ENCODE data around the gene SRCAP.

The SRCAP gene

DNA sequence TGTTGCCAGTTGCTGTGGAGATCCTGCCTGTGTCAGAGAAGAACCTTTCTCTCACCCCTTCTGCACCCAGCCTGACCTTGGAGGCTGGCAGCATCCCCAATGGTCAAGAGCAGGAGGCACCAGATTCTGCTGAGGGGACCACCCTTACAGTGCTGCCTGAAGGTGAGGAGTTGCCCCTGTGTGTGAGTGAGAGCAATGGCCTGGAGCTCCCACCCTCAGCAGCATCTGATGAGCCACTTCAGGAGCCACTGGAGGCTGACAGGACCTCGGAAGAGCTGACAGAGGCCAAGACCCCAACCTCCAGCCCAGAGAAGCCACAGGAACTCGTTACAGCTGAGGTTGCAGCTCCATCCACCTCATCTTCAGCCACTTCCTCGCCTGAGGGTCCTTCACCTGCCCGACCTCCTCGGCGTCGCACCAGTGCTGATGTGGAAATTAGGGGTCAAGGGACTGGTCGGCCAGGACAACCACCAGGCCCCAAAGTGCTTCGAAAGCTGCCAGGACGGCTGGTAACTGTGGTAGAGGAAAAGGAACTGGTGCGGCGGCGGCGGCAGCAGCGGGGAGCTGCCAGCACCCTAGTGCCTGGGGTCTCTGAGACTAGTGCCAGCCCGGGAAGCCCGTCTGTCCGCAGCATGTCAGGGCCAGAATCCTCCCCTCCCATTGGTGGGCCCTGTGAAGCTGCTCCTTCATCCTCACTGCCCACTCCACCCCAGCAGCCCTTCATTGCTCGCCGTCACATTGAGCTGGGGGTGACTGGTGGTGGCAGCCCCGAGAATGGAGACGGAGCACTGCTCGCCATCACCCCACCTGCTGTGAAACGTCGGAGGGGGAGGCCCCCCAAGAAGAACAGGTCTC is 39.0 kb downstream of the SRCAP start:
- DNase-seq, result no peak

GRCh38 chr16:30738984-30739951 is 40.3 kb downstream of the SRCAP start:
- no peak for DNase-seq

GRCh38 chr16:30740364-30741251 is 41.6 kb downstream of the SRCAP start:
- no peak for DNase-seq

- DNase-seq, result no peak
These were observed 42.5 kb downstream of the SRCAP start for GRCh38 chr16:30741461-30741914.

DNA sequence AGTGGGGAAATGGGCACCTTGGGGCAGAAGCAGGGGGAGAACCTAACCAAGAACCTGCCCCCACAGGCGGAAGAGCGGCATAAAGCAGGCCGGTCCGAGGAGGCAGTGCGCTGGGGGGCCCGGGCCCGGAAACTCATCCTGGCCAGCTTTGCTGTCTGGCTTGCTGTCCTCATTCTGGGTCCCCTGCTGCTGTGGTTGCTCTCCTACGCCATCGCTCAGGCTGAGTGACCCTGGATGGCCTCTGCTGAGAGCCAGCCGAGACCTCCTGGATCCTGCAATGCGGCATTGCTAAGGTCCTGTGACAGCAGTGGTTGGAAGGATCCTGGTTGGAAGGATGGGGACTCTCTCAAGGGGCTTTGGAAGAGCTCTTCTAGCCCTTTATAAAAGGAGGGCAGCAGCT is 44.7 kb downstream of the SRCAP start:
- DNase-seq, result no peak

DNA sequence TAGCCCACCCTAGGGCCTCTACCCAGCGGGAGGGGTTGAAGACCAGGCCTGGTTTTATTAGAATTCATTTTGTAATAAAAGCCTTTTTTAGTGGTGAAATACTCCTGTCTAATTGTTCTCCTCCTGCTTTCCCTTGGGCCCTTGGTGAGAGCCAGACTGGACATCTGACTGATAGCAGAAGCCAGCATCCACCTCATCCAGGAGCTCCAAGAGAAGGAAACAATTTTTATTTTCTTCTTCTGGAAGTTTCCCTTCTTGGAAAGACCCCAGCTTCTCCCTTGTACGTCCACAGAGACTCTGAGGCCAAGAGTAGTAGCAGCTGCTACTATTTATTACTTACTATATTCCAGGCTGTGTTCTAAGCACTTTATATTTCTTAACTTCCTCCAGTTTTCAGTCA is 45.2 kb downstream of the SRCAP start:
- no peak for DNase-seq

- no peak for DNase-seq
These were observed 46.1 kb downstream of the SRCAP start for GRCh38 chr16:30745082-30745481.

- DNase-seq, result no peak
These were observed 47.7 kb downstream of the SRCAP start for GRCh38 chr16:30746638-30747175.

- no peak for DNase-seq
These were observed 48.4 kb downstream of the SRCAP start for GRCh38 chr16:30747331-30747730.

DNA sequence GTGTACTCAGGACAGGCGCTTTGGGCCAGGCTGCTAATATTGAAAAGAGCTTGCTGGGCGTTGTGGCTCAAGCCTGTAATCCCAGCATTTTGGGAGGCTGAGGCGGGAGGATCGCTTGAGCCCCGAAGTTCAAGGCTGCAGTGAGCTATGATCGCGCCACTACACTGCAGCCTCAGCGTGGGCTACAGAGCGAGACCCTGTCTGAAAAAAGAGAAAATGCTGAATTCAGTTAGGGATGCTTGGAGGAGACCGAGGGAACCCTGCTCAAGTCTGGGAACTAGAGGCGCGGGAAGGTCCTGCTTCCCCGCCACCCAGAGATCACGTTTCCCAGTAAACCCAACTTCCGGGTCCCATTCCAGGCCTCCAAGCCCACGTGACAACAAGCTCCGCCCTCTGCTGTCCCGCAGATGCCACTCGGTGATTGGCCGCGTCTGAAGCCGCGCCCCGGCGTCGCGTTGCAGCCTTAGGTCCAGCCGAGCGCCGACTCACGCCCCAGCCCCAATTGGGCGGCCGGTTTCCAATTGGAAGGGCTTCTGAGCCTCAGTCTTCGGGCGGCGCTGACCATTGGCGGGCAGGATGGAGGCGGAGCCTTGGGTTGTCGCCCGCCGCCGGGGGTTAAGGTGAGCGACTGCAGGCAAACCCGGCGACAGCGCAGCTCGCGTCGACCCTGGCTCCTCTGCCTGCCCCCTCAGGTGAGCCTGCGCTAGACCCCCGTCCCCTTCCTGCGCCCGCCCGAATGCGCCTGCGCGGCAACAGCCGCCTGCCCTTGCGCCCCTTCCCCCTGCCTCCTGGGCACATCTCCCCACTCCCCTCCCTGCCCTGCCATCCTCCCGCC is 49.0 kb downstream of the SRCAP start, which contains the start of gene PHKG2:
TSS of gene PHKG2 (plus strand) at position 627 of the 835 bp plus-strand sequence. CDS start 396 bp downstream, outside the sequence.
- DNase-seq, result peak; percentile 99

DNA sequence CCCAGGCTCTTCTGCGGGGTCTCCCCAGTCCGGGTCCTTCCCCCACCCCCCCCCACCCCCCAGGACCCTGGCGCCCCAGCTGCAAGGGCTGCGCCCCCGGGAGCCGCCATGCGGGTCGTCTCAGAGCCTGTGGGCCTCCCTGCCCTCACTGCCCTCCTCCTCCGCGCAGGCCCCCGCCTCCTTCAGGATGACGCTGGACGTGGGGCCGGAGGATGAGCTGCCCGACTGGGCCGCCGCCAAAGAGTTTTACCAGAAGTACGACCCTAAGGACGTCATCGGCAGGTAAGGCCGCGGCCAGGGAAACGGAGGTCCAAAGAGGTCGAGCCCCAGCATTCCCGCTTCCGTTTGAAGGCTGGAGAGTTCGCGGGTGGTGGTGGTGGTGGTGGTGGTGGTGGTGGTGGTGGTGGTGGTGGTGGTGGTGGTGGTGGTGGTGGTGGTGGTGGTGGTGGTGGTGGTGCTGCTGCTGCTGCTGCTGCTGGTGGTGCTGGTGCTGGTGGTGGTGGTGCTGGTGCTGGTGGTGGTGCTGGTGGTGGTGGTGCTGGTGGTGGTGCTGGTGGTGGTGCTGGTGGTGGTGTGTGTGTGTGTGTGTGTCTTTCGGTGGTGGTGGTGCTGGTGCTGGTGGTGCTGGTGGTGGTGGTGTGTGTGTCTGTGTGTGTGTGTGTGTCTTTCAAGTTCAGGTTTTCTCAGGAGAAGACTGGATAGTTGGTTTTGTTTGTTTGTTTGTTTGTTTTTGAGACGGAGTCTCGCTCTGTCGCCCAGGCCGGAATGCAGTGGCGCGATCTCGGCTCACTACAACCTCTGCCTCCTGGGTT is 49.9 kb downstream of the SRCAP start:
- DNase-seq, result no peak

GRCh38 chr16:30750201-30750600 is 51.2 kb downstream of the SRCAP start:
- DNase-seq, result no peak

DNA sequence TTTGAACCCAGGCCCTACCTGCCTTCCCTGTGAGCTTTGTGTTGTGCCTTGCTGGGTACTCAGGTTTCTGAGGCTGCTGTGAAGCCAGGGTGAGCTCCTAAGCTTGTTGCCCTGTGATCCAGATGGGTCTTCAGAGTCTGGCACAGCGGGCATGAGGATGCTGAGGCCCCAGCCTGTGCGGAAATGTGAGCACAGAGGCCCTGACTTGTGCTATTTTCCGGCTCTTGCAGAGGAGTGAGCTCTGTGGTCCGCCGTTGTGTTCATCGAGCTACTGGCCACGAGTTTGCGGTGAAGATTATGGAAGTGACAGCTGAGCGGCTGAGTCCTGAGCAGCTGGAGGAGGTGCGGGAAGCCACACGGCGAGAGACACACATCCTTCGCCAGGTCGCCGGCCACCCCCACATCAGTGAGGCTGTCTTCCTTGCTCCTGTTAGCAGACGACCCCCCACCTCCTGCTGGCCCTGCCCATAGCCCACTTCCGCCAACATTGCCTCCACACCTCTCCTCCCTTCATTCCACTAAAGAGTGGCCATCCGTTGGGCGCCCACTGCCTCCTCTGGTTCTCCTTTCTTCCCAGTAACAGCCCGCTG is 52.0 kb downstream of the SRCAP start:
- no peak for DNase-seq

- no peak for DNase-seq
These were observed 54.6 kb downstream of the SRCAP start for GRCh38 chr16:30753596-30753995.

DNA sequence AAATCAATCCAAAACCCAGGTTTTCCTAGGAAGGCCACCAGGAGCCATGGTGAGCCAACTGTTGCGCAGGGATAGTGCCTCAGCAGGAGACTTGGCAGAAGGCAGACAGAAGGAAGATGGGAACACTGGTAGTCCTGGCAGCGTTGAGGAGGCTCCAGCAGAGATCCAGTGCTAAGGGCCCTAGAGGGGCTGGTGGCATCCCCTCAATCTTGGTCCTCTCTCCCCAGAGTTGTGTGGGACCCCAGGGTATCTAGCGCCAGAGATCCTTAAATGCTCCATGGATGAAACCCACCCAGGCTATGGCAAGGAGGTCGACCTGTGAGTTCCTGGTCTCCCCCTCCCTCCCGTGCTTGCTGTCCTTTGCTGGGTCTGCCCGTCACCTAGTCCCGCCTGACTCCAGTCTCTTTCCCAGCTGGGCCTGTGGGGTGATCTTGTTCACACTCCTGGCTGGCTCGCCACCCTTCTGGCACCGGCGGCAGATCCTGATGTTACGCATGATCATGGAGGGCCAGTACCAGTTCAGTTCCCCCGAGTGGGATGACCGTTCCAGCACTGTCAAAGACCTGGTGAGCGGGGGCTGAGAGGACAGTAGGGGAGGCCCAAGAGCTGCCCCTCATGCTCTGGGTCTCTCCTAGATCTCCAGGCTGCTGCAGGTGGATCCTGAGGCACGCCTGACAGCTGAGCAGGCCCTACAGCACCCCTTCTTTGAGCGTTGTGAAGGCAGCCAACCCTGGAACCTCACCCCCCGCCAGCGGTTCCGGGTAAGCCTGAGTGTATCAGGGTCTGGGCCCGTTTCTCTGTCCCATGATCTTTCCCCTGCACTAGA is 57.2 kb downstream of the SRCAP start:
- DNase-seq, result no peak

GRCh38 chr16:30756781-30757100 is 57.8 kb downstream of the SRCAP start:
- DNase-seq, result no peak

GRCh38 chr16:30757316-30757715 is 58.3 kb downstream of the SRCAP start:
- peak; percentile 29 for DNase-seq

- peak; percentile 29 for DNase-seq
These were observed 60.1 kb downstream of the SRCAP start for GRCh38 chr16:30758988-30759491.
